Peyer's patch (tissue), 4 donors: Measurements from ENCODE around the gene TWIST1.

Experiments
- CTCF ChIP-seq, 6 experiments: fragments of 450-650 bp in 4 of 6; fragments of 200-600 bp in 2 of 6; sonication (generic) in 1 of 6; IDR thresholded peaks; one replicate each; pipeline ENCODE4 v1.5.1; 2017 to 2019; ENCODE audit warnings: antibody characterized with exemption in 6 of 6, mild to moderate bottlenecking in 3 of 6, moderate library complexity in 1 of 6
- POLR2A ChIP-seq, 2 donors: fragments of 450-650 bp; IDR thresholded peaks; one replicate each; pipeline ENCODE4 v1.5.1; 2017; ENCODE audit warnings: antibody characterized with exemption in 2 of 2, mild to moderate bottlenecking in 2 of 2, moderate library complexity in 2 of 2

- no peak for TF ChIP-seq CTCF (IDR thresholded peaks at IDR 0.05)
- no peak for TF ChIP-seq POLR2A (IDR thresholded peaks at IDR 0.05)
These were observed 11.4 kb upstream of the TWIST1 start for GRCh38 chr7:19128856-19129255.
